HEK293 (cell line): ENCODE results near the gene GOLGA5.

ENCODE experiments used
- KLF16 ChIP-seq: fragments of 450-650 bp; formaldehyde crosslinking; IDR thresholded peaks from 2 replicates; pipeline ENCODE4 v1.5.1; 2017; ENCODE audit warnings: missing biosample characterization, missing genetic modification characterization
- OSR2 ChIP-seq: fragments of 450-650 bp; formaldehyde crosslinking; IDR thresholded peaks from 2 replicates; pipeline ENCODE4 v1.5.1; 2016; ENCODE audit warnings: missing biosample characterization, missing genetic modification characterization
- OVOL3 ChIP-seq: fragments of 450-650 bp; formaldehyde crosslinking; IDR thresholded peaks from 2 replicates; pipeline ENCODE4 v1.5.1; 2016; ENCODE audit warnings: missing biosample characterization, missing genetic modification characterization
- REPIN1 ChIP-seq: fragments of 450-650 bp; formaldehyde crosslinking; IDR thresholded peaks from 2 replicates; pipeline ENCODE4 v1.5.1; 2017; ENCODE audit warnings: missing biosample characterization, missing genetic modification characterization, low read depth
- SP2 ChIP-seq: fragments of 450-650 bp; formaldehyde crosslinking; IDR thresholded peaks from 2 replicates; pipeline ENCODE4 v1.5.1; 2016; ENCODE audit warnings: missing biosample characterization, missing genetic modification characterization
- TRIM28 ChIP-seq: IDR thresholded peaks from 2 replicates; pipeline ENCODE4 v1.6.1; 2011; ENCODE audit warnings: low read length, control low read depth, borderline replicate concordance
- YY2 ChIP-seq: fragments of 450-650 bp; formaldehyde crosslinking; IDR thresholded peaks from 2 replicates; pipeline ENCODE4 v1.5.1; 2016; ENCODE audit warnings: missing biosample characterization, missing genetic modification characterization
- ZBTB48 ChIP-seq: fragments of 450-650 bp; formaldehyde crosslinking; IDR thresholded peaks from 2 replicates; pipeline ENCODE4 v1.5.1; 2016; ENCODE audit warnings: missing biosample characterization, missing genetic modification characterization
- ZEB2 ChIP-seq: fragments of 450-650 bp; formaldehyde crosslinking; IDR thresholded peaks from 2 replicates; pipeline ENCODE4 v1.5.1; 2016; ENCODE audit warnings: missing biosample characterization, missing genetic modification characterization
- ZFHX2 ChIP-seq: fragments of 450-650 bp; formaldehyde crosslinking; conservative IDR thresholded peaks from 2 replicates; pipeline ENCODE4 v1.5.1; 2016; ENCODE audit warnings: missing biosample characterization, missing genetic modification characterization
- ZIC2 ChIP-seq: fragments of 450-650 bp; formaldehyde crosslinking; IDR thresholded peaks from 2 replicates; pipeline ENCODE4 v1.5.1; 2016; ENCODE audit warnings: missing biosample characterization, missing genetic modification characterization
- ZNF133 ChIP-seq: fragments of 450-650 bp; formaldehyde crosslinking; IDR thresholded peaks from 2 replicates; pipeline ENCODE4 v1.5.1; 2016; ENCODE audit warnings: missing biosample characterization, missing genetic modification characterization
- ZNF16 ChIP-seq: fragments of 450-650 bp; formaldehyde crosslinking; IDR thresholded peaks from 2 replicates; pipeline ENCODE4 v1.5.1; 2016; ENCODE audit warnings: low read depth, missing biosample characterization, missing genetic modification characterization
- ZNF2 ChIP-seq: fragments of 450-650 bp; formaldehyde crosslinking; IDR thresholded peaks from 2 replicates; pipeline ENCODE4 v1.5.1; 2016; ENCODE audit warnings: missing biosample characterization, missing genetic modification characterization
- ZNF214 ChIP-seq: fragments of 450-650 bp; formaldehyde crosslinking; IDR thresholded peaks from 2 replicates; pipeline ENCODE4 v1.5.1; 2017; ENCODE audit warnings: missing biosample characterization, mild to moderate bottlenecking, missing genetic modification characterization, borderline replicate concordance
- ZNF324 ChIP-seq: fragments of 450-650 bp; formaldehyde crosslinking; IDR thresholded peaks from 2 replicates; pipeline ENCODE4 v1.5.1; 2016; ENCODE audit warnings: missing biosample characterization, missing genetic modification characterization
- ZNF335 ChIP-seq: fragments of 450-650 bp; formaldehyde crosslinking; conservative IDR thresholded peaks from 2 replicates; pipeline ENCODE4 v1.5.1; 2016; ENCODE audit warnings: missing biosample characterization, missing genetic modification characterization
- ZNF571 ChIP-seq: fragments of 450-650 bp; formaldehyde crosslinking; IDR thresholded peaks from 2 replicates; pipeline ENCODE4 v1.5.0; 2017; ENCODE audit warnings: missing biosample characterization, missing genetic modification characterization
- ZNF610 ChIP-seq: fragments of 450-650 bp; formaldehyde crosslinking; IDR thresholded peaks from 2 replicates; pipeline ENCODE4 v1.5.1; 2016; ENCODE audit warnings: missing biosample characterization, missing genetic modification characterization, borderline replicate concordance
- ZNF629 ChIP-seq: fragments of 450-650 bp; formaldehyde crosslinking; IDR thresholded peaks from 2 replicates; pipeline ENCODE4 v1.5.1; 2017; ENCODE audit warnings: missing biosample characterization, missing genetic modification characterization
- ZNF660 ChIP-seq: fragments of 450-650 bp; IDR thresholded peaks from 2 replicates; pipeline ENCODE4 v1.5.1; 2018; ENCODE audit warnings: missing biosample characterization, mild to moderate bottlenecking, missing genetic modification characterization
- ZNF664 ChIP-seq: fragments of 450-650 bp; formaldehyde crosslinking; IDR thresholded peaks from 2 replicates; pipeline ENCODE4 v1.5.1; 2016; ENCODE audit warnings: missing biosample characterization, missing genetic modification characterization
- ZNF837 ChIP-seq: fragments of 450-650 bp; formaldehyde crosslinking; IDR thresholded peaks from 2 replicates; pipeline ENCODE4 v1.5.1; 2016; ENCODE audit warnings: missing biosample characterization, missing genetic modification characterization
- TF ChIP-seq, protein P1 (sequence below): fragments of 450-650 bp; formaldehyde crosslinking; optimal IDR thresholded peaks from 2 replicates; pipeline ENCODE3; 2016; ENCODE audit warnings: missing biosample characterization, mild to moderate bottlenecking, missing genetic modification characterization
- TF ChIP-seq, protein P2 (sequence below): fragments of 450-650 bp; formaldehyde crosslinking; conservative IDR thresholded peaks from 2 replicates; pipeline ENCODE4 v1.5.1; 2016; ENCODE audit warnings: low read depth, missing biosample characterization, missing genetic modification characterization
- TF ChIP-seq, protein P3 (sequence below): fragments of 450-650 bp; formaldehyde crosslinking; IDR thresholded peaks from 2 replicates; pipeline ENCODE4 v1.5.0; 2017; ENCODE audit warnings: missing biosample characterization, missing genetic modification characterization, borderline replicate concordance
- TF ChIP-seq, protein P4 (sequence below): fragments of 450-650 bp; formaldehyde crosslinking; IDR thresholded peaks from 2 replicates; pipeline ENCODE4 v1.5.1; 2016; ENCODE audit warnings: missing biosample characterization, missing genetic modification characterization
- TF ChIP-seq, protein P5 (sequence below): fragments of 450-650 bp; formaldehyde crosslinking; IDR thresholded peaks from 2 replicates; pipeline ENCODE4 v1.5.1; 2016; ENCODE audit warnings: missing biosample characterization, missing genetic modification characterization

Gene GOLGA5

DNA sequence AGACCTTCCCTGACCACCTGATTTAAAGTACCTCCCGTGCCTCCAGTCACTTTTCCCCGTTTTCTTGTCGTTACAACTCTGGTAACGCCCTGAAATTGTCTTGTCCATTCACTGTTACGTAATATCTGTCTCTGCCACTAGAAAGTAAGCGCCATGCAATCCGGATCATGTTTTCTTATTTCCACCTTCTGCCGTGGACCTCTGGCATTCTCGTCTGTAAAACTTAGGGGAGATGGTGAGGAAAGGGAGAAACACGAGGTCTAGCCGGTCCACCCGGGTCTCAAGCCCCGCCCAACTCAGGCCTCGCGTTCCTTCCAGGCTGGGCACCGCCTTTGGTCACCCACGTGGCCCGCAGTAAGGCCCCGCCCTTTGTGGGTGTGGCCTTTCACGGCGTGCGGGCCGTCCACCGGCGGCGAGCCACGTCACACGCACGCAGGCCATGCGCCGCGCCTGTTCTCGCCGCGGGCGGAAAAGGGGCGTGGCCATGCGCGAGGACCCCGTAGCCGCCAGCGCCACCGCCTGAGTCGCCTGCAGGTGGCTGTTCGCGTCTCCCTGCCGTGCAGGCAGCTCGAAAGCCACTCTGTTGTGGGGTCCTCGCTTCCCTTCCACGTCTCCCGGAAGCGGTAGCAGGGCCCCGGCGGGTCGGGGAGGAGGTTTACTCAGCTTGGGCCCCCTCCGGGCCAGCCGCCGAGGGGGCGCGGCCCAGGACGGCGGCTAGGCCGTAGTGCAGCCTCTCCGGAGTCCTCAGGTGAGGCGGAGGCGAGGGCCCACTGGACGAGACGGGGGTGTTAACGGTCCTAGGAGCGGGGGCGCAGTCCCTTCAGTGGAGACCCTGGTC is at the start of gene GOLGA5 (continued):
- TF ChIP-seq, protein P1, sequence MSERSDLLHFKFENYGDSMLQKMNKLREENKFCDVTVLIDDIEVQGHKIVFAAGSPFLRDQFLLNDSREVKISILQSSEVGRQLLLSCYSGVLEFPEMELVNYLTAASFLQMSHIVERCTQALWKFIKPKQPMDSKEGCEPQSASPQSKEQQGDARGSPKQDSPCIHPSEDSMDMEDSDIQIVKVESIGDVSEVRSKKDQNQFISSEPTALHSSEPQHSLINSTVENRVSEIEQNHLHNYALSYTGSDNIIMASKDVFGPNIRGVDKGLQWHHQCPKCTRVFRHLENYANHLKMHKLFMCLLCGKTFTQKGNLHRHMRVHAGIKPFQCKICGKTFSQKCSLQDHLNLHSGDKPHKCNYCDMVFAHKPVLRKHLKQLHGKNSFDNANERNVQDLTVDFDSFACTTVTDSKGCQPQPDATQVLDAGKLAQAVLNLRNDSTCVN (tag by site-specific recombination), result peak; percentile 90
- TF ChIP-seq ZFHX2 (tag by site-specific recombination) (peak; percentile 46), ZEB2 (tag by site-specific recombination) (peak; percentile 82), REPIN1 (tag by site-specific recombination) (peak; percentile 47; the same call in 1 of the 2 replicates), KLF16 (tag by site-specific recombination) (peak; percentile 51), ZNF664 (tag by site-specific recombination) (no peak), ZNF660 (peak; percentile 29), ZNF214 (no peak), SP2 (tag by site-specific recombination) (peak; percentile 89), ZNF133 (0 out of 2 replicates have a peak, but pooled peaks have one; percentile 9), ZNF629 (tag by site-specific recombination) (peak; percentile 88), OSR2 (tag by site-specific recombination) (peak; percentile 81), ZNF610 (tag by site-specific recombination) (no peak), TRIM28 (peak; percentile 8; the same call in 1 of the 2 replicates), ZNF571 (tag by site-specific recombination) (no peak), ZNF335 (tag by site-specific recombination) (peak; percentile 99), ZNF324 (tag by site-specific recombination) (peak; percentile 29), OVOL3 (tag by site-specific recombination) (0 out of 2 replicates have a peak, but pooled peaks have one; percentile 59), ZNF837 (tag by site-specific recombination) (no peak), ZNF2 (no peak), ZIC2 (tag by site-specific recombination) (peak; percentile 51), ZNF16 (no peak), ZBTB48 (tag by site-specific recombination) (peak; percentile 69), YY2 (tag by site-specific recombination) (peak; percentile 54; the same call in 1 of the 2 replicates)
- TF ChIP-seq, protein P2, sequence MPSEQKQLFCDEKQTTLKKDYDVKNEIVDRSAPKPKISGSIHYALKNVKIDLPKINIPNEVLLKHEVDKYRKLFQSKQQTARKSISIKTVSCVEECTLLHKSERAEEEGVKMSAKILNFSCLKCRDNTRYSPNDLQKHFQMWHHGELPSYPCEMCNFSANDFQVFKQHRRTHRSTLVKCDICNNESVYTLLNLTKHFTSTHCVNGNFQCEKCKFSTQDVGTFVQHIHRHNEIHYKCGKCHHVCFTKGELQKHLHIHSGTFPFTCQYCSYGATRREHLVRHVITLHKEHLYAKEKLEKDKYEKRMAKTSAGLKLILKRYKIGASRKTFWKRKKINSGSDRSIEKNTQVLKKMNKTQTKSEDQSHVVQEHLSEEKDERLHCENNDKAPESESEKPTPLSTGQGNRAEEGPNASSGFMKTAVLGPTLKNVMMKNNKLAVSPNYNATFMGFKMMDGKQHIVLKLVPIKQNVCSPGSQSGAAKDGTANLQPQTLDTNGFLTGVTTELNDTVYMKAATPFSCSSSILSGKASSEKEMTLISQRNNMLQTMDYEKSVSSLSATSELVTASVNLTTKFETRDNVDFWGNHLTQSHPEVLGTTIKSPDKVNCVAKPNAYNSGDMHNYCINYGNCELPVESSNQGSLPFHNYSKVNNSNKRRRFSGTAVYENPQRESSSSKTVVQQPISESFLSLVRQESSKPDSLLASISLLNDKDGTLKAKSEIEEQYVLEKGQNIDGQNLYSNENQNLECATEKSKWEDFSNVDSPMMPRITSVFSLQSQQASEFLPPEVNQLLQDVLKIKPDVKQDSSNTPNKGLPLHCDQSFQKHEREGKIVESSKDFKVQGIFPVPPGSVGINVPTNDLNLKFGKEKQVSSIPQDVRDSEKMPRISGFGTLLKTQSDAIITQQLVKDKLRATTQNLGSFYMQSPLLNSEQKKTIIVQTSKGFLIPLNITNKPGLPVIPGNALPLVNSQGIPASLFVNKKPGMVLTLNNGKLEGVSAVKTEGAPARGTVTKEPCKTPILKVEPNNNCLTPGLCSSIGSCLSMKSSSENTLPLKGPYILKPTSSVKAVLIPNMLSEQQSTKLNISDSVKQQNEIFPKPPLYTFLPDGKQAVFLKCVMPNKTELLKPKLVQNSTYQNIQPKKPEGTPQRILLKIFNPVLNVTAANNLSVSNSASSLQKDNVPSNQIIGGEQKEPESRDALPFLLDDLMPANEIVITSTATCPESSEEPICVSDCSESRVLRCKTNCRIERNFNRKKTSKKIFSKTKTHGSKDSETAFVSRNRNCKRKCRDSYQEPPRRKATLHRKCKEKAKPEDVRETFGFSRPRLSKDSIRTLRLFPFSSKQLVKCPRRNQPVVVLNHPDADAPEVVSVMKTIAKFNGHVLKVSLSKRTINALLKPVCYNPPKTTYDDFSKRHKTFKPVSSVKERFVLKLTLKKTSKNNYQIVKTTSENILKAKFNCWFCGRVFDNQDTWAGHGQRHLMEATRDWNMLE (tag by site-specific recombination), result peak; percentile 69
- TF ChIP-seq, protein P3, sequence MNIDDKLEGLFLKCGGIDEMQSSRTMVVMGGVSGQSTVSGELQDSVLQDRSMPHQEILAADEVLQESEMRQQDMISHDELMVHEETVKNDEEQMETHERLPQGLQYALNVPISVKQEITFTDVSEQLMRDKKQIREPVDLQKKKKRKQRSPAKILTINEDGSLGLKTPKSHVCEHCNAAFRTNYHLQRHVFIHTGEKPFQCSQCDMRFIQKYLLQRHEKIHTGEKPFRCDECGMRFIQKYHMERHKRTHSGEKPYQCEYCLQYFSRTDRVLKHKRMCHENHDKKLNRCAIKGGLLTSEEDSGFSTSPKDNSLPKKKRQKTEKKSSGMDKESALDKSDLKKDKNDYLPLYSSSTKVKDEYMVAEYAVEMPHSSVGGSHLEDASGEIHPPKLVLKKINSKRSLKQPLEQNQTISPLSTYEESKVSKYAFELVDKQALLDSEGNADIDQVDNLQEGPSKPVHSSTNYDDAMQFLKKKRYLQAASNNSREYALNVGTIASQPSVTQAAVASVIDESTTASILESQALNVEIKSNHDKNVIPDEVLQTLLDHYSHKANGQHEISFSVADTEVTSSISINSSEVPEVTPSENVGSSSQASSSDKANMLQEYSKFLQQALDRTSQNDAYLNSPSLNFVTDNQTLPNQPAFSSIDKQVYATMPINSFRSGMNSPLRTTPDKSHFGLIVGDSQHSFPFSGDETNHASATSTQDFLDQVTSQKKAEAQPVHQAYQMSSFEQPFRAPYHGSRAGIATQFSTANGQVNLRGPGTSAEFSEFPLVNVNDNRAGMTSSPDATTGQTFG (tag by site-specific recombination), result no peak
- TF ChIP-seq, protein P4, sequence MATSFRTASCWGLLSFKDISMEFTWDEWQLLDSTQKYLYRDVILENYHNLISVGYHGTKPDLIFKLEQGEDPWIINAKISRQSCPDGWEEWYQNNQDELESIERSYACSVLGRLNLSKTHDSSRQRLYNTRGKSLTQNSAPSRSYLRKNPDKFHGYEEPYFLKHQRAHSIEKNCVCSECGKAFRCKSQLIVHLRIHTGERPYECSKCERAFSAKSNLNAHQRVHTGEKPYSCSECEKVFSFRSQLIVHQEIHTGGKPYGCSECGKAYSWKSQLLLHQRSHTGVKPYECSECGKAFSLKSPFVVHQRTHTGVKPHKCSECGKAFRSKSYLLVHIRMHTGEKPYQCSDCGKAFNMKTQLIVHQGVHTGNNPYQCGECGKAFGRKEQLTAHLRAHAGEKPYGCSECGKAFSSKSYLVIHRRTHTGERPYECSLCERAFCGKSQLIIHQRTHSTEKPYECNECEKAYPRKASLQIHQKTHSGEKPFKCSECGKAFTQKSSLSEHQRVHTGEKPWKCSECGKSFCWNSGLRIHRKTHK, result no peak
- TF ChIP-seq, protein P5, sequence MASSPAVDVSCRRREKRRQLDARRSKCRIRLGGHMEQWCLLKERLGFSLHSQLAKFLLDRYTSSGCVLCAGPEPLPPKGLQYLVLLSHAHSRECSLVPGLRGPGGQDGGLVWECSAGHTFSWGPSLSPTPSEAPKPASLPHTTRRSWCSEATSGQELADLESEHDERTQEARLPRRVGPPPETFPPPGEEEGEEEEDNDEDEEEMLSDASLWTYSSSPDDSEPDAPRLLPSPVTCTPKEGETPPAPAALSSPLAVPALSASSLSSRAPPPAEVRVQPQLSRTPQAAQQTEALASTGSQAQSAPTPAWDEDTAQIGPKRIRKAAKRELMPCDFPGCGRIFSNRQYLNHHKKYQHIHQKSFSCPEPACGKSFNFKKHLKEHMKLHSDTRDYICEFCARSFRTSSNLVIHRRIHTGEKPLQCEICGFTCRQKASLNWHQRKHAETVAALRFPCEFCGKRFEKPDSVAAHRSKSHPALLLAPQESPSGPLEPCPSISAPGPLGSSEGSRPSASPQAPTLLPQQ, result peak; percentile 64
